ENCODE results near the gene AHCYL2.
A peak's percentile ranks its signal among the peaks of the same experiment; 100 is the strongest.
"Not testable (repeated sequence)": the region's sequence is repeated elsewhere in the genome, so short reads cannot be mapped to it uniquely, and the experiment has no call there.

AHCYL2 gene

DNA sequence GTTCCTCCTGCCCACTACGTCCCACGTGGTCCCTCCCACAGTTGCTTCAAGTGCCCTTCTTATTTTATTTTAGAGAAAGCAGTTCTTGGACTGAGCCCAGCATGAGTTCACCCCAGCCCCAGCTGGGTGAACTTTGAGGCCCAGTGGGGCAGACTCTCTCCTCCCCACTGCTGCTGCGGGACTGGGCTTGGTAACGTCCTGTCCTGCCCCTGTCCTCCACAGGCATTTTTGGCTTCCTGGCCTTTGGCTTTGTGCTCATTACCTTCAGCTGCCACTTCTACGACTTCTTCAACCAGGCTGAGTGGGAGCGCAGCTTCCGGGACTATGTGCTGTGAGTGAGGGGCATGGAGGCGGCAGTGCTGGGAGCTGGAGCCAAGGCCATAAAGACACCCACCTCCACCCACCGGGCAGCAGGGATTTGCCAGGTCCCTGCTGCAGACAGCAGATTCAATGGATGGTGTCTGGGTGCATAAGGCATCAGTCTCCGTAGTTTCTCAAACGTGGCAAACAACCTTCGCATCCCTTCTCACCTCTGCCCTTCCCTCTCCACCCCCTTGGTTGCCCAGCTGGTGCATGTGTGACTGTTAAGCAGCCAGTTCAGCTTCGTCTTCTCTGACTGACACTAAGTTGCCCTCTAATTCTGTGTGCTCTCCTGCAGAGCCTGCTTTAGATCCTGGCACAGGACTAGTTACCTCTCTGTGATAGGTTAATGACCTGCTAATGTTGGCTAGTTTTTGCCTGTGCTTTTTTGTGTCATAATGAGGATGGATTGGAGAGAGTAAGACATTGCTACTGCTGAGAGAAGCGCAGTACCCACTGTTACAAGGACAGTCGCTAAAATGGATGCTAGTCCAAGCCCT, 15.5 kb upstream of the AHCYL2 start:
- no peak for DNase-seq

DNA sequence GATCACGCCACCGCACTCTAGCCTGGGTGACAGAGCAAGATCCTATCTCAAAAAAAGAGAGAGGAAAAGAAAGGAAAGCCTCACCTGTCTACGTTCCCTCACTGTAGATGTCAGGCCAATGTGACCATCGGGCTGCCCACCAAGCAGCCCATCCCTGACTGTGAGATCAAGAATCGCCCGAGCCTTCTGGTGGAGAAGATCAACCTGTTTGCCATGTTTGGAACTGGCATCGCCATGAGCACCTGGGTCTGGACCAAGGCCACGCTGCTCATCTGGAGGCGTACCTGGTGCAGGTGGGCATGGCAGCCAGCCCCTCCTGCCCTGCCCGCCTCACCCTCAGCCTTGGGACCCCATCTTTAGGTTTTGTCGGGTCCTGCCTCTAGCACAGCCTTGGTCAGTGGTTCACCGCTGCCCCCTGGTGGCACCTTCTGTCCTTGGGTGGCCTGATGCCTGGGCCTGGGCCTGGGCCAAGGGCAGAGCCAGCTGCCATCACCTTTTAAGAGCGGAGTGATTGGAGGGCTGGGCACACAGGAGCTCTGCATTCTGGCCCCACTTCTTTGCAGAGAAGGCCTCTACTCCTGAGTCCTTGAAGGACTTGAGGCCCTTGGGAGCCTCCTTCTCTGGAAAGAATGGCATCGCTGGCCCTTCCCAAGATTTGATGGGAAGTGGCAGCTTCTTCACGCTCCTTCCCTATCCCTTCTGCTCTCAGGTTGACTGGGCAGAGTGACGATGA, 14.4 kb upstream of the AHCYL2 start:
- peak; percentile 52 to 70 for DNase-seq

DNA sequence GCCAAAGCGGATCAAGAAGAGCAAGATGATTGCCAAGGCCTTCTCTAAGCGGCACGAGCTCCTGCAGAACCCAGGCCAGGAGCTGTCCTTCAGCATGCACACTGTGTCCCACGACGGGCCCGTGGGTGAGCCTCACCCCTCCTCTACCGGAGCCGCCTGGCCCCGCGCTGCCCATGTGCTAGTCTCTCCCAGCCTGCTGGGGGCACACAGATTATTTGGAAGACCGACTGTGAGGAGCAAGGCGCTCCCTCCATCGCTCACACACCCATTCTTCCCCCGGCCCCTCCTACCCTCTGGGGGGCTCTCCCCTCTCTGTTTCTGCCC, 13.9 kb upstream of the AHCYL2 start:
- no peak for DNase-seq

DNA sequence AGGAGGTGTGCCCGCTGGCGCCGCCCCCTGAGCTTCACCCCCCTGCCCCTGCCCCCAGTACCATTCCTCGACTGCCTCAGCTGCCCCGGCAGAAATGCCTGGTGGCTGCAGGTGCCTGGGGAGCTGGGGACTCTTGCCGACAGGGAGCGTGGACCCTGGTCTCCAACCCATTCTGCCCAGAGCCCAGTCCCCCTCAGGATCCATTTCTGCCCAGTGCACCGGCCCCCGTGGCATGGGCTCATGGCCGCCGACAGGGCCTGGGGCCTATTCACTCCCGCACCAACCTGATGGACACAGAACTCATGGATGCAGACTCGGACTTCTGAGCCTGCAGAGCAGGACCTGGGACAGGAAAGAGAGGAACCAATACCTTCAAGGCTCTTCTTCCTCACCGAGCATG, 12.7 kb upstream of the AHCYL2 start:
- no peak for DNase-seq

DNA sequence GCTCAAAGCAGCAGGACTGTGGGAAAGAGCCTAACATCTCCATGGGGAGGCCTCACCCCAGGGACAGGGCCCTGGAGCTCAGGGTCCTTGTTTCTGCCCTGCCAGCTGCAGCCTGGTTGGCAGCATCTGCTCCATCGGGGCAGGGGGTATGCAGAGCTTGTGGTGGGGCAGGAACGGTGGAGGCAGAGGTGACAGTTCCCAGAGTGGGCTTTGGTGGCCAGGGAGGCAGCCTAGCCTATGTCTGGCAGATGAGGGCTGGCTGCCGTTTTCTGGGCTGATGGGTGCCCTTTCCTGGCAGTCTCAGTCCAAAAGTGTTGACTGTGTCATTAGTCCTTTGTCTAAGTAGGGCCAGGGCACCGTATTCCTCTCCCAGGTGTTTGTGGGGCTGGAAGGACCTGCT, 12.2 kb upstream of the AHCYL2 start:
- no peak for DNase-seq

DNA sequence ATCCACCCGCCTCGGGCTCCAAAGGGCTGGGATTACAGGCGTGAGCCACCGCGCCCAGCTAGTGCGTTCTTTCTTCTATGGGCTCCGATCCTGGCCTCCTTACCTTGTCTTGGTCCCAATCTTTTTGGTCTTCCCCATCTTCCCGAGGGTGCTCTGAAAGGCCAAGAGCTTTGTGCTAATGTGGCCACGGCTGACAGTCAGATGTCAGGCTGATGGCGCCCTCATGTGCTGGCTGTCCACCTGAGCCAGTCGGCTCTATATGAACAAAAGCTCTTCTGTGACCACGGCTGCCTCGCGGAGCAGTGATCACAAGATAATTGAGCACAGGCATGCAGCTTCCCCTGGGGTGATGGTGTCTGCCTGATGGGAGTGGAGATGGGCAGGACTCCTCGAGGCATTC, 11.0 kb upstream of the AHCYL2 start:
- no peak for DNase-seq

DNA sequence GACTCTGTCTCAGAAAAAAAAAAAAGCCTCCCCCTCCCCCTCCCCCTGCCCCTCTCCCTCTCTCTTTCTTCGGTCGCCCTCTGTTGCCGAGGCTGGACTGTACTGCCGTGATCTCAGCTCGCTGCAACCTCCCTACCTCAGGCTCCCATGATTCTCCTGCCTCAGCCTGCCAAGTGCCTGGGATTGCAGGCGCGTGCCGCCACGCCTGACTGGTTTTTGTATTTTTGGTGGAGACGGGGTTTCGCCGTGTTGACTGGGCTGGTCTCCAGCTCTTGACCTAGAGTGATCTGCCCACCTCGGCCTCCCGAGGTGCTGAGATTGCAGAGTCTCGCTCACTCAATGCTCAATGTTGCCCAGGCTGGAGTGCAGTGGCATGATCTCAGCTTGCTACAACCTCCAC, 9.1 kb upstream of the AHCYL2 start:
- not testable (repeated sequence) for DNase-seq

DNA sequence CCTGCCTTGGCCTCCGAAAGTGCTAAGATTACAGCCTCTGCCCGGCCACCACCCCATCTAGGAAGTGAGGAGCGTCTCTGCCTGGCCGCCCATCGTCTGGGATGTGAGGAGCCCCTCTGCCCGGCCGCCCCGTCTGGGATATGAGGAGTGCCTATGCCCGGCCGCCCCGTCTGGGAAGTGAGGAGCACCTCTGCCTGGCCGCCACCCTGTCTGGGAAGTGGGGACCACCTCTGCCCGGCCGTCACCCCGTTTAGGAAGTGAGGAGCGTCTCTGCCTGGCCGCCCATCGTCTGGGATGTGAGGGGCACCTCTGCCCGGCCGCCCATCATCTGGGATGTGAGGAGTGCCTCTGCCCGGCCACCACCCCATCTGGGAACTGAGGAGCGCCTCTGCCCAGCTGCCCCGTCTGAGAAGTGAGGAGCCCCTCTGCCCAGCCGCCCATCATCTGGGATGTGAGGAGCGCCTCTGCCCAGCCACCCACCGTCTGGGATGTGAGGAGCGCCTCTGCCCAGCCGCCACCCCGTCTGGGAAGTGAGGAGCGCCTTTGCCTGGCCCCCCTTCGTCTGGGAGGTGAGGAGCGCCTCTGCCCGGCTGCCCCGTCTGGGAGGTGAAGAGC, 8.6 kb upstream of the AHCYL2 start:
- not testable (repeated sequence) for DNase-seq

DNA sequence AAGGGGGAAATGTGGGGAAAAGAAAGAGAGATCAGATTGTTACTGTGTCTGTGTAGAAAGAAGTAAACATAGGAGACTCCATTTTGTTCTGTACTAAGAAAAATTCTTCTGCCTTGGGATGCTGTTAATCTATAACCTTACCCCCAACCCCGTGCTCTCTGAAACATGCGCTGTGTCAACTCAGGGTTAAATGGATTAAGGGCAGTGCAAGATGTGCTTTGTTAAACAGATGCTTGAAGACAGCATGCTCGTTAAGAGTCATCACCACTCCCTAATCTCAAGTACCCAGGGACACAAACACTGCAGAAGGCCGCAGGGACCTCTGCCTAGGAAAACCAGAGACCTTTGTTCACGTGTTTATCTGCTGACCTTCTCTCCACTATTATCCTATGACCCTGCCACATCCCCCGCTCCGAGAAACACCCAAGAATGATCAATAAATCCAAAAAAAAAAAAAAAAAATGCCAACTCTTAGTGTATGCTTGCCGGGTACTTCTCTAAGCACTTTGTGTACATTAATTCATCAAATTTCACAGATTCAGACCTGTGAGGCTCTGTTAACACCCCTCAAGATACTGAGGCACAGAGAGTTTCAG, 7.9 kb upstream of the AHCYL2 start:
- not testable (repeated sequence) for DNase-seq

DNA sequence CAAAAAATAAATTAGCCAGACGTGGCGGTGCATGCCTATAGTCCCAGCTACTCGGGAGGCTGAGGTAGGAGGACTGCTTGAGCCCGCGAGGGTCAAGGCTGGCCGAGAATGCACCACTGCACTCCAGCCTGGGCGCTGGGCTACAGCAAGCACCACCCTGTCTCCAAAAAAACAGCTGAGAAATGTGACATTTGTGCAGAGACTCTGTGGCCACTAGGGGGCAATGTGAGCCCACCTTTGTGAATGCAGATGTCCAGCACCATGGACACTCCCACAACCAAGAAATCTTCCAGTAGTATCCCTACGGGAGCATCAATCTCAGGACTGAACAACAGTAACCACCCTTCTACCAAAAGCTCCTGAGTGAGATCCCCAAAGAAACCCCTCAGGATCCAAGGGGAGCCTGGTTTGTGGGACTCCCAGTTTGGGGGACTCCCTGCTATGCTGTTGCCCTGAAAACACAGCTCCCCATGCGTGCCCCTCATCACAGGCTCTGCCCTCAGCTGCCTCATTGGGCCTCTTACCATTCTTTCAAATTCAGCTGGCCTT, 6.2 kb upstream of the AHCYL2 start:
- DNase-seq = peak; percentile 78 to 83

DNA sequence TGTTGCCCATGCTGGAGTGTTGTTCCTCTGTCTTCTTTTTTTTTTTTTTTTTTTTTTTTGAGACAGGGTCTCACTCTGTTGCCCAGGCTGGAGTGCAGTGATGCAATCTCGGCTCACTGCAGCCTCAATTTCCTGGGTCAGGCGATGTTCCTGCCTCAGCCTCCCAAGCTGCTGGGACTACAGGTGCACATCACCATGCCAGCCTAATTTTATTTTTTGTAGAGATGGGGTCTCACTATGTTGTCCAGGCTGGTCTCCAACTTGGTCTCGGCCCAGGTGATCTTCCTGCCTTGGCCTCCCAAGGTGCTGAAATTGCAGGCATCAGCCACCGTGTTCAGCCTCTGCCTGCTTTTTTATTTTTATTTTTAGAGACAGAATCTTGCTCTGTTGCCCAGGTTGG, 5.7 kb upstream of the AHCYL2 start:
- not testable (repeated sequence) for DNase-seq

DNA sequence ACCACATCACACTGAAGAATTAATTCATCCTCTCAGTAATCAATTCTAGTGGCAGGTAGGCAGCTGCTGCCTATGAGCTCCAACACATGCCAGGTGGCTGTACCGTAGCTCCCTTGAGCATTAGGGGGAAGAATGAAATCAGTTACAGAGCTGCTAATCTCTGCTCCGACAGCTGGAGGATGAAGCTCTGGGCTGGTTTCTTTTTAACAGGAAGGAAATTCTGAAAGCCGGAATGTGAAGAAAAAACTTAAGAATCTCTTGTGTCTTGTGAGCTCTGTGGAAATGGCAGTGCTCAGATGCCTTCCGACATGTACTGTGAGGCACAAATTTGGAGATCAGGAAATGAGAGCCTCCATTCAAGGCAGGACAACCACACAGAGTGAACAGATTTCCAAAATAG, 2.8 kb upstream of the AHCYL2 start:
- DNase-seq = peak in 1 of 2 donors; percentile 6

DNA sequence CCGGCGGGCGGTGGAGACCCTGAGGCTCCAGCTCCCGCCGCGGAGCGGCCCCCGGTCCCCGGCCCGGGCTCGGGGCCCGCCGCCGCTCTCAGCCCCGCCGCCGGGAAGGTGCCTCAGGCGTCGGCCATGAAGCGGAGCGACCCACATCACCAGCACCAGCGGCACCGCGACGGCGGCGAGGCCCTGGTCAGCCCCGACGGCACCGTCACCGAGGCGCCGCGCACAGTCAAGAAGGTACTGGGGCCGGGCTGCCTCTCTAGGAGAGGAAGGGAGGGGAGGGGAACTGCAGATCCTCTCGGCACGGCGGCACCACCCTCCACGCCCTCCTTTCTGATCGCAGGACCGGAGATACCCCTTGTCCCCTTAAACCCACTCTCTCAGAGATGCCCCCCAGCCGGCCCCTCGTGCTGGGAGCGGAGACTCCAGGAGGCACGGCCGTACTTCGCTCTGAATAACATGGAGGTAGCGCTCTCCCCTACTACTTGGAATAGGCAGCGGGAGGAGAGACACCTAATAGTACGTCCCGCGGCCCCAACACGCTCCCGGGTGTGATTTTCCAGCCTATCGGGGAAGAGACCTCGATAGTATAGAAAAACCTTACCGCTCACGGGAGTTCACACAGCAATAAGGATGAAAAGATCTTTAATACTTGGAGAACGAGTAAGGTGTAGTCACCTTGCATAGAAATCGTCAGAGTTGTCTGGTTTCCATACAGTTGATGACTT, 538 bp downstream of the AHCYL2 start:
- DNase-seq = peak; percentile 50 to 55

DNA sequence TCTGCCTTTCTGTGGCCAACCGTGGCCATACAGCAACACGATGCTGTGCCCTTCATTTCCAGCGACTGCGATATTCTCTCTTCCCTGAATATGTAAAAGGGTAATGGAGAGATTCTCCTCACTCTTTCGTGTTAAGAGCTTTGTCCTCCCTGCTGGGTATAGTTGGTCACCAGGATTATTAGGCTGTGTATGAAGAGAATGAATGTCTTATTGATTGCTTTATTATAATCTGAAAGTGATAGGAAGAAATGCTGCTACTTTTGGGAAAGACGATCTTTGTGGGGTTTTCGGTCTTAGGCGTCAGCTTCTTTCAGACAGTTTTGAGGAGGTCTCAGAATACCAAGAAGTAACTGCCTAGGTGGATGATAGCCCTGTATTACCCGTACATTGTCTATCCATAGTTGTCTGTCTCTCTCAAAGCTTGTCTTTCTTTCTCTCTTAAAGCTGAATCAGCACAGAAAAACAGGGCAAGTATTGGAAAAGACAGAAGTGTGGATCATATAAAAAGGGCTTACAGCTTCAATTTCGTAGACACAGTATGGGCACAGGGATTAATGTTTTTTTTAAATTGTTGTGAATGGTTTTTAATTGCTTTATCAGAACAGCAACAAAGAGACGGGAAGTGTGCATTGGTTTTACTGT, 1.2 kb downstream of the AHCYL2 start:
- DNase-seq = no peak

DNA sequence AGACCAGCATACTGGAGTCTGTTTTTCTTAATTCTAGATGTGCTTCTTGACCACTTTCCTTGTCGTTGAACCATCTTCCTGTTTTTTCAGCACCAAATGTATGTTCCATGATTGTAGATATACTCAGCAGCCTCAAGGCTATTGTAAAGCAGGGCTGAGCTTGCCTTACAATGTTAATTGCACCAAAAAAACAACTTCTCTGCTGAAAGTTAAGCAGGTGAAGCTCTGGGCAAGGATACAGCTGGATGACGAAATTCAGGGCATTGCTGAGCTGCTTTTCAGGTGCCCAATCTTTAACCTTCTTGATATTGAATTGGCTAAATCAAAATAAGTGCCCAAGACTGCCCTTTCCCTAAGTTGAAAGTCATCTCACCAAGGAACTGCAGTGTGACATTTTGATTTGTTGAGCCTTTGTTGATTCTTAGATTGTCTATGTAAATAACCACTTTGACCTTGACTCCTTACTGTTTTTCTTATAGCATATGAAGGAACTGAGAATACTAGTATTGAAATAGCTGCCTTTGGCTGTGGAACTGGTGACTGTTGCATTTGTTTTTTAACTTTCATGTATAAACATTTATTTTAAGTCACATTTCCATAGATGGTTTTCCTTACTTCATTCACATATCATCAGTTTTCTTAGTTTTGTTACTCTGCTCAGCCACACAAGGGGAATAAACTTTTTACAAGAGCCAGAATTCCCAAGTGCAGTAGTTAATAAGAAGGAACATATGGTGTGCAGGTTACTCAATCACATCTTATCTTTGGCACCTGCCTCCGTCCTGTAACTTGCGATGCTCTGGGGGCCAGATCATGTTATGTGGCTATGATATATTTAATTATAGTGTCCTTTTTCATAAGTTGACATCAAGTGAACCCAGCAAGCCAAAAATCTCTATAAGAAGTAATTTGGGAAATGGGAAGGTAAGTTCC, 3.1 kb downstream of the AHCYL2 start:
- no peak for DNase-seq

DNA sequence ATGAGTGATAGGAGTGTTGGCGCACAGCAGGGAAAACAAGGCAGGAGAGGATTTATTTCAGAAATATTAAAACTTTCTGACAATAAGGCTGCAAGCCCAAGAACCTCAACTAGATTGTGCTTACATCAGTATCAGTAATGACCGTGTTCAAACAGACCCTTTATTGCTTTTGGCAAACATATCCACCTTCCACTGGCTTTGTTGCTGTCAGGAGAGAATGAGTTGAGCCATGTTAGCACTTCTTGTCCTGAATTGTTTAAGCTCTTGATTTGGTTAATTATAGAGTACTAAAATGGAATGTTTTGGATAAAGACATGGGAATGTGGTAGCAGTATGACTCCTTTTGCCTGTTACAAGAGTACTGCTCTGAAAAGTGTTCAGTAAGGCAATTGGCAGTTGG, 3.8 kb downstream of the AHCYL2 start:
- DNase-seq = no peak

DNA sequence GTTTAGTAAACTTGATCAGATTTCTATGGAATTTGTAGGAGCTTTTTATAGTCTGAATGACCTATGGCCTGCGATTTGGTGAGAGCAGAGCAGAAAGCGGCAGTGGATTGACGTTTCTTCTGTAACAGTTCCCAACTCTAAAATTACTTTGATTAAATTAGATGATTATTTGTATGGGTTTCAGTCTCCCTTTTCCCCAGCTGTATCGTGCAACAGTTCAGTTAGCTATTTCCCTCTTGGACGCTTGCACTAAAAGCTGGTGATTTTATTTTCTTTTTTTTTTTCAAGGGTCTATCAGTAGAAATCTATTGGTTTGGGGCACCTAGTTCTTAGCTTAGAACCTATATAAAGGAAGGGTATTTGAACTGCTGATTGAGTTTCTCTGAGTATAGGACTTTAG, 6.8 kb downstream of the AHCYL2 start:
- no peak for DNase-seq

DNA sequence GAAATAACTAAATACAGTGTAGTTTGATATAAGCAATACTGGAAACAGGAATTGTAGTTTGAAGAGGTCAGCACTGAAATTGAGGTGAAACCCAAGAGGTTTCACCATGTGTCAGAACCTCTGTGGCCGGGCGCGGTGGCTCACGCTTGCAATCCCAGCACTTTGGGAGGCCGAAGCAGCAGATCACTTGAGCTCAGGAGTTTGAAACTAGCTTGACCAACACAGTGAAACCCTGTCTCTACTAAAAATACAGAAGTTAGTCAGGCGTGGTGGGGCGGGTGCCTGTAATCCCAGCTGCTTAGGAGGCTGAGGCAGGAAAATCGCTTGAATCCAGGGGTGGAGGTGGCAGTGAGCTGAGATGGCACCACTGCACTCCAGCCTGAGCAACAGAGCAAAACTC, 13.7 kb downstream of the AHCYL2 start:
- no peak for DNase-seq

DNA sequence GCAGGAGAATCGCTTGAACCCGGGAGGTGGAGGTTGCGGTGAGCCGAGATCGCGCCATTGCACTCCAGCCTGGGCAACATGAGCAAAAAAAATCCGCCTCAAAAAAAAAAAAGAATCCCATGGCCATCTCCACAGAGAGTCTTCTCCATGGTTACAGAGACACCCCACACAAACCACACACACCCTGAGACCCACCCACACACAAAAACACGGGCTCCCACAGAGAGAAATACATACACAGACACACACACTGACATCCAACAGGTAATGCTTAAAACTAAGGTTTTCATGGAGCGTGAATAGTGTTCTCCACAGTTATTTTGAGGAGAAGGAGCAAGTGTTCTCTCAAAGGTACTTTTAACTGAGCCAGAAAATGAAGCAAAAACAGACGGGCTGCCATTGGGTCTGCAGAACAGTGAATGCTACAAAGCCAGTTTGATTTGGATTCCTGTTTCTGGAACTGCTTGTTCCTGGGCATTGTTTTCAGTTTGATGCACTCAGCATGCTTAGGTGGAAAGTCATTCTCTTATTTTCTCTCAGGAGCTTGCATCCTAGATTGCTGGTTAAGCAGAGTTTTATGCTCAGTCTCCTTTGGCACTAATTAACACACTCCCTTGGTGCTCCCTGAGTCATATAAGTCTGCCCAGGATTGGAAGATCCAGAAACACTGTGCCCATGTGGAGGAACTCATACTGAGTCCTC, 15.4 kb downstream of the AHCYL2 start:
- no peak for DNase-seq

DNA sequence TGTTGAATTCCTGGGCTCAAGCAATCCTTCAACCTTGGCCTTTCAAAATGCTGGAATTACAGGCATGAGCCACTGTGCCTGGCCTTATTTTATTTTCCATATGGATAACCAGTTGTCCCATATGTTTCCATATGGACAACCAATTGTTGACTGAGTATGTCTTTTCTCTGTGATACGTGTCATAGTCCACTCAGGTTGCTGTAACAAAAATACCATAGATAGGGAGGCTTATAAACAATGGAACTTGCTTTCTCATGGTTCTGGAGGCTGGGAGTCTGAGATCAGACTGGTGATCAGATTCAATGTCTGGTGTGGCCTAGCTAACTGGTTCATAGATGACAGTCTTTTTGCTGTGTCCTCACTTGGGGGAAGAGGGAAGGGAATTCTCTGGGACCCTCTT, 19.4 kb downstream of the AHCYL2 start:
- DNase-seq = no peak
